ENCODE data around the gene NBEA.

- TF ChIP-seq CTCF (IDR thresholded peaks at IDR 0.05) = no peak
- TF ChIP-seq POLR2AphosphoS5 (IDR thresholded peaks at IDR 0.05; ENCODE audit: low read depth, low read length) = no peak
These were observed 764.7 kb downstream of the NBEA start for GRCh38 chr13:35706721-35707120.
